HG03139 (cell line): ENCODE data around the gene CRIM1.

Source experiments
- ATAC-seq: cut with Tn5 transposase; IDR thresholded peaks from one replicate; pipeline ENCODE4 v1.9.1; 2021; ENCODE audit not compliant: unreplicated experiment

CRIM1 gene

GRCh38 chr2:36394804-36395203 lies 39.2 kb downstream of the CRIM1 start:
- no peak for ATAC-seq

GRCh38 chr2:36395866-36396265 lies 40.3 kb downstream of the CRIM1 start:
- ATAC-seq, result no peak

- no peak for ATAC-seq
Observed at GRCh38 chr2:36396878-36397539, 41.4 kb downstream of the CRIM1 start.

GRCh38 chr2:36397728-36398413 lies 42.3 kb downstream of the CRIM1 start:
- no peak for ATAC-seq

GRCh38 chr2:36399050-36399449 lies 43.5 kb downstream of the CRIM1 start:
- no peak for ATAC-seq

GRCh38 chr2:36403675-36404230 lies 48.2 kb downstream of the CRIM1 start:
- peak; percentile 52 for ATAC-seq

GRCh38 chr2:36404318-36404717 lies 48.7 kb downstream of the CRIM1 start:
- no peak for ATAC-seq

- ATAC-seq, result peak; percentile 45
Observed at GRCh38 chr2:36404754-36405153, 49.2 kb downstream of the CRIM1 start.

GRCh38 chr2:36405183-36405582 lies 49.6 kb downstream of the CRIM1 start:
- ATAC-seq, result no peak

GRCh38 chr2:36406296-36406695 lies 50.7 kb downstream of the CRIM1 start:
- ATAC-seq, result no peak

GRCh38 chr2:36407413-36407812 lies 51.8 kb downstream of the CRIM1 start:
- ATAC-seq, result no peak

- ATAC-seq, result no peak
Observed at GRCh38 chr2:36408198-36408703, 52.7 kb downstream of the CRIM1 start.

GRCh38 chr2:36409335-36409734 lies 53.8 kb downstream of the CRIM1 start:
- no peak for ATAC-seq

GRCh38 chr2:36409935-36410334 lies 54.4 kb downstream of the CRIM1 start:
- ATAC-seq, result no peak

- ATAC-seq, result no peak
Observed at GRCh38 chr2:36410681-36411080, 55.1 kb downstream of the CRIM1 start.

- no peak for ATAC-seq
Observed at GRCh38 chr2:36411962-36412444, 56.4 kb downstream of the CRIM1 start.

- ATAC-seq, result no peak
Observed at GRCh38 chr2:36413218-36413617, 57.6 kb downstream of the CRIM1 start.

GRCh38 chr2:36414307-36414706 lies 58.7 kb downstream of the CRIM1 start:
- no peak for ATAC-seq

GRCh38 chr2:36415381-36416022 lies 59.9 kb downstream of the CRIM1 start:
- no peak for ATAC-seq

GRCh38 chr2:36416370-36417165 lies 61.0 kb downstream of the CRIM1 start:
- ATAC-seq, result no peak
